Activated naive CD4-positive, alpha-beta T cell treated with anti-CD3 and anti-CD28 coated beads, Interleukin-2, amount 50 U/mL, for 72 hours (primary cell): Measurements from ENCODE around the gene CNTNAP2. TPM values are rescaled to one million over a fixed set of nuclear protein-coding genes. Genes with fewer than 3 reads are reported as not detected.
"Not testable (repeated sequence)": the region's sequence is repeated elsewhere in the genome, so short reads cannot be mapped to it uniquely, and the experiment has no call there.

ENCODE experiments used
- ATAC-seq, 2 donors: fragments of 150-1000 bp; cut with Tn5 transposase; 2 replicates each; pipeline ENCODE4 v1.10.0; 2021; ENCODE audit warnings: mild to moderate bottlenecking in 2 of 2, moderate library complexity in 2 of 2
- DNase-seq, 2 donors: peaks; one replicate each; pipeline ENCODE4 v3.0.0; 2021 to 2022; ENCODE audit warnings: low spot score in 2 of 2
- H3K27ac Mint-ChIP-seq, 2 donors: one replicate each; pipeline ENCODE4 v1.8.0; 2022; ENCODE audit warnings: mild to moderate bottlenecking in 2 of 2, mixed read lengths in 2 of 2
- H3K36me3 Mint-ChIP-seq, 2 donors: one replicate each; pipeline ENCODE4 v1.8.0; 2022; ENCODE audit warnings: mixed read lengths in 2 of 2
- H3K9me3 Mint-ChIP-seq, 2 donors: one replicate each; pipeline ENCODE4 v1.8.0; 2022; ENCODE audit warnings: mixed read lengths in 2 of 2
- total RNA-seq, 2 donors: library from RNA; stranded (reverse); gene quantifications; one replicate each; pipeline ENCODE4 v1.2.3, GENCODE V29; 2022

The CNTNAP2 gene
- total RNA-seq, 2 donors from 2014 or later = not detected

DNA sequence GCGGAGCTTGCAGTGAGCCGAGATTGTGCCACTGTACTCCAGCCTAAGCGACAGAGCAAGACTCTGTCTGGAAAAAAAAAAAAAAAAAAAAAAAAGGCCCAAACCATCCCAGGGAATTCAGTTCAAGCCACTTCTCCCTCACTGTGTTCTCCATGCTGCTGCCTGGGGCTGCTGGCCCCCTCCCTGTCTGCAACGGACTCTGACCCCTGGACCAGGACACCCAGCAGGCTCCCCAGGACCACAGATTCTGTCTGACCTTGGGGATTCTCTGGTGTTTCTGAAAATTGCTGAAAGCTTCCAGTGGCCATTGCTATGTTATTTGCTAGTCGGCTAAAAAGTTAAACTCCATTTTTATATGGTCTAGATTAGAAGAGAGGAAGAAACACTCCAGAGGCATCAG is 2212.3 kb downstream of the CNTNAP2 start:
- Mint-ChIP-seq H3K27ac (no peak overlapping the region), H3K9me3 (peaks cover 14 to 21% of the 10 kb centered on the region in 2 donors), H3K36me3 (peaks cover 0 to 19% of the 10 kb centered on the region in 2 donors)
- no peak for ATAC-seq
- no peak for DNase-seq

DNA sequence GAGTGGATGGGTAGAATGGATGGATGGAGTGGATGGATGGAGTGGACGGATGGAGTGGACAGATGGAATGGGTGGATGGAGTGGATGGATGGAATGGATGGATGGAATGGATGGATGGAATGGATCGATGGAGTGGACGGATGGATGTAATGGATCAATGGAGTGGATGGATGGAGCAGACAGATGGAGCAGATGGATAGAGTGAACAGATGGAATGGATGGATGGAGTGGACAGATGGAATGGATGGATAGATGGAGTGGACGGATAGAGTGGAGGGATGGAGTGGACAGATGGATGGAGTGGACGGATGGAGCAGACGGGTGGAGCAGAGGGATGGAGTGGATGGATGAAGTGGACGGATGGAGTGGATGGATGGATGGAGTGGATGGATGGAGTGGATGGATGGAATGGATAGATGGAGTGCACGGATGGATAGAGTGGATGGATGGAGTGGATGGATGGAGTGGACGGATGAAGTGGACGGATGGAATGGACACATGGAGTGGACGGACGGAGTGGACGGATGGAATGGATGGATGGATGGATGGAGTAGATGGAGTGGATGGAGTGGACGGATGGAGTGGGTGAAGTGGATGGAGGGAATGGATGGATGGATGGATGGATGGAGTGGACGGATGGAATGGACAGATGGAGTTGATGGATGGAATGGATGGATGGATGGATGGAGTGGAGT is 2213.7 kb downstream of the CNTNAP2 start:
- DNase-seq (no peak), ATAC-seq (no peak)
- H3K27ac Mint-ChIP-seq = peak overlapping the region in 1 of 2 donors; percentile 30
- H3K9me3 Mint-ChIP-seq = peaks cover 14 to 21% of the 10 kb centered on the region in 2 donors
- H3K36me3 Mint-ChIP-seq = peaks cover 0 to 19% of the 10 kb centered on the region in 2 donors

GRCh38 chr7:148330822-148331221 is 2214.2 kb downstream of the CNTNAP2 start:
- ATAC-seq (no peak), DNase-seq (no peak)
- H3K27ac Mint-ChIP-seq = peak overlapping the region in 1 of 2 donors; percentile 30
- peaks cover 0 to 19% of the 10 kb centered on the region in 2 donors for H3K36me3 Mint-ChIP-seq
- peaks cover 14 to 21% of the 10 kb centered on the region in 2 donors for H3K9me3 Mint-ChIP-seq

- peaks cover 0 to 19% of the 10 kb centered on the region in 2 donors for H3K36me3 Mint-ChIP-seq
- H3K27ac Mint-ChIP-seq, ATAC-seq, DNase-seq: not testable (repeated sequence)
- peaks cover 14 to 21% of the 10 kb centered on the region in 2 donors for H3K9me3 Mint-ChIP-seq
These were observed 2214.9 kb downstream of the CNTNAP2 start for GRCh38 chr7:148331456-148331855.

- H3K9me3 Mint-ChIP-seq = peaks cover 14 to 21% of the 10 kb centered on the region in 2 donors
- H3K27ac Mint-ChIP-seq = no peak overlapping the region
- ATAC-seq (no peak), DNase-seq (no peak)
- H3K36me3 Mint-ChIP-seq = peaks cover 0 to 19% of the 10 kb centered on the region in 2 donors
These were observed 2215.9 kb downstream of the CNTNAP2 start for GRCh38 chr7:148332191-148333186.

DNA sequence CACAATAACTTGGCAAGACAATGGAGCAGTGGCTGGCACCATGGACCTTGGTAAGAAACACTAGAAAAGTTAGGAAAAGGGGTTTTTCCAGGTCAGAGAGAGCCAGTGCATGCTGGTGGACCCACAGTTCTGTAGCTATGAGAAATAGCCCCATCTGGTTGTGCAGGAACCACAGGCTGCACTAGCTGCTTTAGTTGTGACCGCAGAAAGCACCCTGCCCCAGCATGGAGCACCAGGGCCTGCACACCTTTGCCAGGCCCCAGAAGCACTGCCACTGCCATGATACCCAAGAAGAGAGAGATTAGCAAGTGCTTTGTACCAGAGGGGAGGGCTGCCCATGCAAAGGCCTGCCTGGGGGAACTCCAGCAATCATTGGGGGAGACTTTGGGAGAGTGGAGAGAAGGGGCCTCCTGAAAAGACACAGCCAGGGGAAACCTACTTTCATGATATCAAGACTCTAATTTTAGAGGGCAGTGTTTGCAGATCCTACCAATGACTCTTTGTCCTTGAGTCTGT is 2217.9 kb downstream of the CNTNAP2 start:
- peaks cover 0 to 19% of the 10 kb centered on the region in 2 donors for H3K36me3 Mint-ChIP-seq
- ATAC-seq (no peak), DNase-seq (no peak)
- H3K27ac Mint-ChIP-seq = no peak overlapping the region
- peaks cover 14 to 21% of the 10 kb centered on the region in 2 donors for H3K9me3 Mint-ChIP-seq

- peaks cover 9 to 17% of the 10 kb centered on the region in 2 donors for H3K9me3 Mint-ChIP-seq
- DNase-seq = no peak
- no peak for ATAC-seq
- no peak overlapping the region for H3K27ac Mint-ChIP-seq
- peaks cover 0 to 17% of the 10 kb centered on the region in 2 donors for H3K36me3 Mint-ChIP-seq
These were observed 2218.5 kb downstream of the CNTNAP2 start for GRCh38 chr7:148334959-148335577.

GRCh38 chr7:148335790-148336189 is 2219.2 kb downstream of the CNTNAP2 start:
- H3K36me3 Mint-ChIP-seq = peaks cover 0 to 10% of the 10 kb centered on the region in 2 donors
- H3K9me3 Mint-ChIP-seq = peaks cover 2 to 9% of the 10 kb centered on the region in 2 donors

GRCh38 chr7:148336411-148336810 is 2219.8 kb downstream of the CNTNAP2 start:
- H3K27ac Mint-ChIP-seq = no peak overlapping the region
- H3K9me3 Mint-ChIP-seq = peaks cover 0 to 3% of the 10 kb centered on the region in 2 donors
- peaks cover 0 to 3% of the 10 kb centered on the region in 2 donors for H3K36me3 Mint-ChIP-seq
- ATAC-seq = no peak
- DNase-seq = no peak

More at GRCh38 chr7:148335790-148336189, 2219.2 kb downstream of the CNTNAP2 start:
- no peak overlapping the region for H3K27ac Mint-ChIP-seq
- DNase-seq = no peak
- no peak for ATAC-seq

DNA sequence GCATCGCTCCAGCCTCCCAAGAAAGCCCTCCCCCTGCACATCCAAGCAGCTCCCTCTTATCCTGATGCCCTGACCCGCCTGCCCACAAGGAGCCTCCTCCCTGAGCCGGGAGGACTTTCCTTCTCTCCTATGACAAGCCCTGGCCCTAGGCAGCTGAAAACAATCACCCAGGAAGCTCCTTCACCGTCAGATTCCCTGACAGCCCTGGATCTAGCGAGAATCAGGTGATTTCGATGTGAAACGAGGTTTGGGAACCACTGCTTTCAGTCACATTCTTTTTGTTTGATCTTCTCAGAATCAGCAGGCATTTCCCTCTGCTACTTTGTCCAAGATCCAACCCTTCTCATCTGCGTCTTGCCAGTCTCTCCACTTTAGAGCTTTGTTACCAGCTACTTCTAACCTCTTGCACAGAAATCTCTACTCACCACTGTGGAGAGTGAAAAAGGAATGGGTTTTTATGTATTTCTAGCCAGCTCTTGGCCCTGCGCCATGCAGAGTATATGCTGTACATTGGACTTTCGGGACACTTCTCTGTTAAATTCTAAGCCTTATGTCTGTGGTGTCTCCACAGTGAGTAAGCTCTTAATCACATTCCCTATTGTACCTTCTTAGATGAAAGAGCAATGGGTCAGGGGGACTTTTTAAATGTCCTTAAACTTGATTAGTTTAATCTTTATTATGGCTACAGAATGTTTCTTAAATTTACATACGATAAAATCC is 2220.8 kb downstream of the CNTNAP2 start:
- ATAC-seq (no peak), DNase-seq (no peak)
- Mint-ChIP-seq H3K36me3 (no peaks in the 10 kb centered on the region), H3K27ac (no peak overlapping the region), H3K9me3 (no peaks in the 10 kb centered on the region)

GRCh38 chr7:148337995-148338747 is 2221.6 kb downstream of the CNTNAP2 start:
- Mint-ChIP-seq H3K36me3 (no peaks in the 10 kb centered on the region), H3K9me3 (no peaks in the 10 kb centered on the region), H3K27ac (no peak overlapping the region)
- no peak for ATAC-seq
- DNase-seq = no peak

DNA sequence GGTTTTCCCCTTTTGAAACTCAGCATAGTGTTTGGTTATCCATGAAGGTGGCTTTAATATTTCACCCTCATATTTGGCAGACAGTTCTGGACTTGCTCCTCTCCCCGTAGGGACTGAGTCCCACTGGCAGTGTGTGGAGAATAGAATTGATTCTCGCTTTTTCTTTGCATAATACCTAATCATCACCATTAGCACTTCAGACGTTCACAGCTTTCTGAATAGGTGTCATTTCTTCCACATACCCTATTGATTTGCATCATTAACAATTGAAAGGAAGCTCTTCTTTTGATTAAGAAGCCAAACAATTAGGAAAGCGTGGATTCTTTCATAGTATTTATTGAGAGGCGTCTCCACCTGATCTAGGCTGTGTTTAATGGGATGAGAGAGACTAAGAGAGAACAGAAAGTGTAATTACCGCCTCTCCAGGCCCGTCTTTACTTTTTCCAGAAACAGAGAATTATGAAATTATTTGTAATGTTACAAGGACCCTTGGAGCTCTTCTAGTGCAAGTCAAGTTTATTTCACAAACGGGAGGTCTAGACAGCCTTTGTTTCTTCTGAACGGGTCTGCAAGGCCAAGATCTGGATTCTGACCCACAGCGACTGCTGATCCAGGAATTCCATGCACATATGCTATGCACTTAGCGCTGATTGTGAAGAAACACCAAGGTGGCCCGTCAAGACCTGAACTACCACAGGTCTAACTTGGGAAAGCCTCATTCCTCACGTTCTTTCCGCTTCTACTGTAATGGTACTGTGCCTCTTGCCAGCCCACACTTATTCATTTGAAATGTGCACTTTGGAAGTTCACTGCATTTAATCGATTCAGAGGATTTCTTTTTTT is 2224.1 kb downstream of the CNTNAP2 start:
- no peak for ATAC-seq
- no peak overlapping the region for H3K27ac Mint-ChIP-seq
- H3K36me3 Mint-ChIP-seq = no peaks in the 10 kb centered on the region
- DNase-seq = no peak
- H3K9me3 Mint-ChIP-seq = no peaks in the 10 kb centered on the region

DNA sequence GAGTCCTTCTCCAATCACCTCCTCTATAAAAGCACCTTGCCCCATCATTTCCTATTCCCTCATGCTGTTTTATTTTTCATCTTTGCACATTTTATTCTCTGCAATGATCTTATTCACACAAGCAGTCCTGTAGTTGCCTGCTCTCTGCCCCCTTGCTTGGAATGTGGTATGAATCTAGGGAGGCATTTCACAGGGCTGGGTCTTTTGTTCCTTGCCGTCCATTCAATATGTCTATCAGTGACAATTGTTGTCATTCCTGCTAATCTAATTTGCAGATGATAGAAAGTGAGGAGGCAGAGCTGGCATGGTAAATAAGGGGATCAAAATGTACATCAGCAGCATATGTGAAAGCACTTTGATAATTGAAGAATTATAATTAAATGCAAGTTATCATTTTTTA is 2227.8 kb downstream of the CNTNAP2 start:
- ATAC-seq = no peak
- no peaks in the 10 kb centered on the region for H3K9me3 Mint-ChIP-seq

DNA sequence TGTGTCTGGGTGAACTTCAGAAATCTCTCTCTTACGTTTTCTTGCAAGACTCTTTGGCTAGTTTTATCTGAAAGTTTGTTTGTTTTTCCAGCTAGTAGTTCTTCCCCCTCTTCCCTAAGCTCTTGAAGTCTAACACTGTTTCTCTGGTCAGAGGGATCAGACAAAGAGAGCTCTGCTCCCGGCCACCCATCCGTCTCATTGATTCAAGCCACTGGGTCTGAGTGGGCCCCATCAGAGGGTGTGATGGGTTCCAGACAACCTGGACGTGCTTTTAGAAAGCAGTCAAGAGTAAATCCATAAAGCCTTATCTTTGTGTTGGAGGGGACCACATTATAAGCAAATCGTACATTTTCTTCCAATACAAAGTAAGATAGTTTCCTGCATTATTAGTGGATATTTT is 2231.4 kb downstream of the CNTNAP2 start:
- DNase-seq = no peak
- ATAC-seq = no peak
- H3K9me3 Mint-ChIP-seq = no peaks in the 10 kb centered on the region
- no peak overlapping the region for H3K27ac Mint-ChIP-seq
- H3K36me3 Mint-ChIP-seq = no peaks in the 10 kb centered on the region

More for the DNA sequence above, 2227.8 kb downstream of the CNTNAP2 start:
- H3K27ac Mint-ChIP-seq = no peak overlapping the region
- H3K36me3 Mint-ChIP-seq = no peaks in the 10 kb centered on the region
- DNase-seq = no peak
